NOMO-1 (cell line): ENCODE results near the gene CIAO3.
A peak's percentile ranks its signal among the peaks of the same experiment; 100 is the strongest.

Experiments used
- DNase-seq, 2 experiments: peaks; one replicate each; lab custom pipeline; 2025; ENCODE audit not compliant: unreplicated experiment in 2 of 2; lab: John Stamatoyannopoulos, UW

The CIAO3 gene

DNA sequence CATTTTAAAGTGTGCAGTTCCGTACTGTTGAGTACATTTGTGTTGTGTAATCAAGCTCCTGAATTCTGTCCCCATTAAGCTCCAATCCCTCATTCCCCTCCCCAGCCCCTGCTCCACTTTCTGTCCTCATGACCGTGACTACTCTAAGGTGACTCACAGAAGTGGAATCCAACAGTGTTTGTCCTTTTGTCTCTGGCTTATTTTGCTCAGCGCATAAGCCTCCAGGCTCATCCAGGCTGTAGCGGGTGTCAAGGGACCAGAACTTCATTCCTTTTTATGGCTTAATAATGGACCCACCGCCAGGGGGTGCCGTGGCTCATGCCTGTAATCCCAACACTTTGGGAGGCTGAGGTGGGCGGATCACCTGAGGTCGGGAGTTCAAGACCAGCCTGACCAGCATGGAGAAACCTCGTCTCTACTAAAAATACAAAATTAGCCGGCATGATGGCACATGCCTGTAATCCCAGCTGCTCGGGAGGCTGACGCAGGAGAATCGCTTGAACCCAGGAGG lies 28.0 kb downstream of the CIAO3 start:
- peak in 1 of 2 experiments; percentile 17 for DNase-seq

- peak; percentile 62 to 65 for DNase-seq
Measured at GRCh38 chr16:711548-712320, 29.1 kb downstream of the CIAO3 start.

DNA sequence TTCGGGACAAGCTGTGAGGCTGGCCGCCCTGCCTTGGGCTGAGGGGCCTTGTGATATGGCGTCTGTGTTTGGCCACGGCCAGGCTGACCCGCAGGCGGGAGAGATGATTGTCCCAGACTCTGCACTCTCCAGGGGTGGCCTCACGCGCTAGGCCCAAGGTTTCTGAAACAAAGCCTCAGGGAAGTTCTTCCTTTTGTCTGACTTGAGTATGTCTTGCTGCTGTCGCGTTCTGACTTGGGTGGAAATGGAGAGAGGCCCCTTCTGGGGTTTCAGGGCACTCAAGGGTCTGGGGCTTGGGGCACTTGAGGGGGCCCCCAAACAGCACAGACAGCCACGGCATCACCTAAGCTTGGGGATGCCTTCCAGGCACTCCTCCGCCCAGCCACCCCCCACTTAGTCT lies 29.7 kb downstream of the CIAO3 start:
- DNase-seq: no peak

DNA sequence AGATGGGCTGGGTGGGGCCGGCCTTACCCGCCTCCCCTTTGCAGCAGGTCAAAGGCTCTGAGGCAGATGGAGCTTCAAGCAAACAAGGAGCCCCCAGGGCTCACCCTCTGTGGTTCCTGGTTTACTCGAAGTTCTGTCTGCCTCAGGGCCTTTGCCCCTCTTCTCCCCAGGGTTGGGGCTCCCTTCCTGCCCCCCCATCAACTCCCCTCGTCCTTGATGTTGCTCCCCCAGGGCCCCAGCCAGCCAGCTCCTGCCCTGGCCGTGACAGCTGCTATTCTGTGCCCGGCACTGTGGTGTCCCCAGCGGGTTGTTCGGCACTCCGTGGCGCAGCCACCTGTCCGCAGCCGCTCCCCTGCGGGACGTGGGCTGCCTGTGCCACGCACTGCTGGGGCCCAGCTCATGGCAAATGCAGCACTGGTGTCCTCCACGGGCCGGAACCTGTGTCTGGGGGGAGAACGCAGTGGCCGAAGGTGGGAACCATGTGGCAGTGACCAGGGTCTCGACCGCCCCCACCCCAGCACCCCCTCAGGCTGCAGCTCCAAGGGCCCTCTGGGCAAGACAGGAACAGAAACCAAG lies 30.2 kb downstream of the CIAO3 start:
- no peak for DNase-seq

GRCh38 chr16:709566-710499 lies 31.0 kb downstream of the CIAO3 start:
- no peak for DNase-seq

DNA sequence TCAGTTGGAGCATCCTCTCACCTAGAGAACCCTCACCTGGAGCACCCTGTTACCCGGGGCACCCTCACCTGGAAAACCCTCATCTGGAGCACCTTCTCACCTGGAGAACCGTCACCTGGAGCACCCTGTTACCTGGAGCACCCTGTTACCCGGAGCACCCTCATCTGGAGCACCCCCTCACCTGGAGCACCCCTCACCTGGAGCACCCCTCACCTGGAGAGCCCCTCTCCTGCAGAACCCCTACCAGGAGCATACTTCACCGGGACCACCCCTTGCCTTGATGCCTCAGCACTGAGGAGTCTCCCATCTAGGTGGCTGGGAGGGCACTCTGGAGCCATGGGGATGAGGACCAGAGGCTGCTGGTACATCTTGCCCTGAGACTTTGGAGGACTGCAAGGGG lies 31.8 kb downstream of the CIAO3 start:
- no peak for DNase-seq

- DNase-seq: no peak
Measured at GRCh38 chr16:708019-708418, 32.8 kb downstream of the CIAO3 start.

GRCh38 chr16:707062-707538 lies 33.7 kb downstream of the CIAO3 start:
- no peak for DNase-seq

- no peak for DNase-seq
Measured at GRCh38 chr16:706189-707061, 34.4 kb downstream of the CIAO3 start.

GRCh38 chr16:705431-706188 lies 35.2 kb downstream of the CIAO3 start, which contains the start of gene FBXL16:
Gene FBXL16 (minus strand): TSS chr16:705801. CDS start chr16:697405, 8,396 bp downstream.
- DNase-seq: no peak

DNA sequence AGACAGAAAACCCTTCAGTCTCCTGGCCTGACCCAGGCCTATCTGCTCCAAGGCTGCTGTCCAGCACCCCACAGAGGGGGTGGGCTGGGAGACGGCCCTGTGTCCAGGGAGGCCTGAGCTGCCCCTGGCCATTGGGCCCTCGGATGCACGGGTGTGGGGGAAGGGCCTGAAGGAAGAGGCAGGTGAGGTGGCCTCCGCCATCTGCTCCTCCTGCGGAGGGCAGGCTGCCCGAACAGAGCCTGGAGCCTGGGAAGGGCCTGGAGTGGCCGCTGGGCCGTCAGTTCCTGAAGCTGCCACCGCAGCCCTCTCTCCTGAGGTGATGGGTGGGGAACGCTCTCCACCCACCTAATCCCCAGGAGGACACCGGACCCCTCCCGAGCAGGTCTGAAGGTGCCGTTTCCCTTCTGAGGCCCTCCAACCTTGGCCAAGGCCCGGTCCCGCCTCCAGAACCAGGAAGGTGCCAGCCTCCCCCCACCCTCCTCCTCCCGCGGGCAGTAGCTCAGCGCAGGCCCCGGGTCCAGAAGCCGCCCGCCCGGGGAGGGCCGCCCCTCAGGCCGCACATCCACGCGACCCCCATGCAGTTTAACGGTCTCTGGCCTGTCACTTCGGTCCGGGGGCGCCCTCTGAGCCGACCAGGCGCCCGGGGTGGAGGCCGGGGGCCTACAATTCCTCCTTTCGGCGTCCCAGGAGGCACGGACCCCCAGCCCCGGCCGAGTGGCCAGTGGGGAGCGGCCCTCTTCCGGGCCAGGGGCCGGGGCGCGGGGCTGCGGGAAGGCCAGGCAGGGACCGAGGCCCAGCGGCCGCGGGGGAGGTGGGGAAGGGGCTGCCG lies 36.0 kb downstream of the CIAO3 start:
- no peak for DNase-seq

GRCh38 chr16:704047-704446 lies 36.8 kb downstream of the CIAO3 start:
- DNase-seq: no peak

GRCh38 chr16:703406-703805 lies 37.4 kb downstream of the CIAO3 start:
- no peak for DNase-seq

DNA sequence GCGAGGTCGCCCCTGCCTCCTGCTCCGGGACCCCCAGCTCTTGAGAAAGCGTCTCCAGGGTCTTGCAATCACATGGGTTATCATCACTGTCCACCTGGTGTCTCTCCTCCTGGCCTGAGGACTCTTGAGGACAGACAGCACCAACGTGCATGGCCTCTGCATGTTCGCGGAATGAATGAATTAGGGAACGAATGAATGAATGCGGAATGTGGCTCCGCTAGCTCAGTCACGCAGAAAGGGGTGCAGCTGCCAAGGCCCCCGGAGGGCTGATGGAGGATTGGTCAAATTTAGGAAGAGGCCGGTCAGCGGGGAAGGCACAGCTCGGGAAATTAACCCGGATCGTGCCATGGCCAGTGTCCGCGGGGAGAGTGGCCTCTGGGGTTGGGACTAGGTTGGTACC lies 38.5 kb downstream of the CIAO3 start:
- DNase-seq: no peak

DNA sequence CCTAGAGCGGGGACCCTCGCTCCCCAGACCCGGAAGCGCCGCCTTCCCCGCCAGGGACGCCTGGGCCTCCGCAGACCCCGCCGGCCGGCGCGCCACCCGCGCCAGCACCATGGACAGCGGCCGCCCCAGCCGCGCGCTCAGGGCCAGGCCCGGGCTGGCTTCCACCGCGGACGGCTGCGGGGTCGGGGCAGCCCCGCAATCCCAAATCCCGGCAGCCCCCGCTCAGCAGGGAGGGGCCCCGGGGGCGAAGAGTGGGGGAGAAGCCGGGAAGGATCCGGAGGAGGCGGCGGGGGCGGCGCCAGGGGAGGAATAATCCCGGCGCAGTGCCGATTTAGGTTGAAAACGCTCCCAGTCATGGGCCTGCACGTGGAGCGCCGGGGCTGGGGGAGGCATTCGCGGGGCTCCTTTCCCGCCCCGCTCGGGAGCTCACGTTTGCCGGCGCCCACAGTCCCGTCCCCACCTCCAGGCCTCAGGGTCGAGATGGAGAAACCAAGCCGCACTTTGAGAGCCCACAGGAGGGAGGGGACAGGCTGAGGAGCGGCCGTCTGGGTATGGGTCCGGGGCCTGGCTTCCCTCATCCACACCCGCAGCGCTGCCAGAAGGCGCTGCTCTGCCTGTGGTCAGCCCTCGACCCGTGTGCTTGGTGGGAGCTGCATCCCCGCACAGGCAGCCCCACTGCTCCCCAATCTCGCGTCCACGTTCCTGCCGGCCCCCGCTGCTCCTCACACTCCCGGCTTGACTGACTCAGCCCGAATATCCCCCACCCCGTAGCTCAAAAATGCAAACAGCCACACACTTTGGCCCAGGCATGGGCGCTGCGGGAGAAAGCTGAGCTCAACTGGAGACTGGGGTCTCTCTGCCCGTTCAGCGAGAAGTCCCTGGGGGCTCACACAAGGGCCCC lies 39.9 kb downstream of the CIAO3 start:
- DNase-seq: peak in 1 of 2 experiments; percentile 39

DNA sequence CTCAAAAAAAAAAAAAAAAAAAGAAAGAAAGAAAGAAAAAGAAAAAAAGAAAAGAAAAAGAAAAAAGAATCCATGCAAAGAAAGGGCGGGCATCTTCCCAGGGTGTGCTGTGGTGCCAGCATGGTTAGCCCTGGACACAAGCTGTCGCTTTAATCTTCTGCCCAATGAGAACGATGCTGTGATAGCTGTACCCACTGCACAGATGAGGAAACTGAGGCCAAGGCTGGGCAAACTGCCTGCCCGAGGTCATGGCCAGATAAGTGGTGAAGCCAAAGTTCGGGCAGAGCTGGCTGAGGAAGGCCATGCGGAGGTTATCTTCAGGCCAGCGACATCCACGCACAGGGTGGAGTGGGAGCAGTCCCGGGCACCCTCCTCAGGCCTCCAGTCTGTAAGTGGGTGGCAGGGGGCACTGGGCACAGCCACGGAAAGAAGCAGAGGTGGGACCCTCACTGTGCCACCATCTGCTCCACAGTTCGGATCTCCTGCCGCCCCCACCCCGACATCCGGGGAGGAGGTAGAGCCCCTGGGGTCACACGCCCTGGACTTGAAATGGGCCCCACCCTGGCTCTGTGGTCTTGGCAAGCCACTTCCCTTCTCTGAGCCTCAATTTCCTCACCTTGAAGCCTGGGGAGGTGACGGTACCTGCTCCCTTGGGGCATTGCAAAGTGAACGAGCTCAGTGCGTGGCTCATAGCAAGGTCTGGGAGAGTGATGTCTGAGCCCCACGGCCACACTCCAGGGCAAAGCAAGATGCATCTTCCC lies 41.7 kb downstream of the CIAO3 start:
- DNase-seq: no peak
